HCT116 (cell line): ENCODE measurements around the gene CD248. TPM values are rescaled to one million over a fixed set of nuclear protein-coding genes. Genes with fewer than 3 reads are reported as not detected.

Source experiments
- ATAC-seq: fragments of 200-7000 bp; cut with Tn5 transposase; 2 replicates; pipeline ENCODE4 v1.9.1; 2020; ENCODE audit warnings: mild to moderate bottlenecking, moderate library complexity
- BruUV-seq: library from RNA; stranded (reverse); fragments of 400-500 nt; replicated peaks from 2 replicates; lab custom pipeline; 2021; lab: Mats Ljungman, UMichigan
- CTCF ChIA-PET: fragments of 300-600 bp; sonication (Branson Sonifier 250); formaldehyde crosslinking; loops from one replicate; lab custom pipeline; 2021; ENCODE audit warnings: antibody characterized with exemption; lab: Charles Lee
- POLR2A ChIA-PET: fragments of 300-600, 350-600 bp; sonication (Branson Sonifier 250); formaldehyde crosslinking; loops from one replicate; lab custom pipeline; 2021; ENCODE audit warnings: antibody characterized with exemption; lab: Charles Lee
- RAD21 ChIA-PET, 2 experiments: fragments of 300-600 bp; sonication (Branson Sonifier 250); formaldehyde crosslinking; loops; one replicate each; lab custom pipeline; 2023; ENCODE audit warnings: low total read pairs in 2 of 2; ENCODE audit not compliant: uncharacterized antibody in 2 of 2, unreplicated experiment in 2 of 2, low non-redundant PET in 1 of 2; lab: Charles Lee
- DNase-seq: peaks from one replicate; pipeline ENCODE4 v3.0.0-alpha.2; 2010; ENCODE audit warnings: low read depth, low spot score
- H2AFZ ChIP-seq: fragments of 200-600 bp; shearing (Covaris generic), sonication (generic); 2 replicates; pipeline ENCODE4 v1.6.1; 2017; ENCODE audit warnings: low read depth, mixed run types, mixed read lengths, antibody characterized with exemption, low read length; ENCODE audit not compliant: poor library complexity, severe bottlenecking
- H3K27ac ChIP-seq: 2 replicates; pipeline ENCODE4 v1.5.1; 2012; ENCODE audit warnings: low read depth, low read length
- H3K27me3 ChIP-seq: fragments of 200-600 bp; sonication (generic); 2 replicates; pipeline ENCODE4 v1.6.1; 2016; ENCODE audit warnings: mixed run types, low read length, mixed read lengths; ENCODE audit not compliant: insufficient read depth
- H3K36me3 ChIP-seq, 2 experiments: fragments of 200-500 bp in 1 of 2; fragments of 200-600 bp in 1 of 2; sonication (Bioruptor generic) in 1 of 2; sonication (generic) in 1 of 2; 2 replicates each; pipeline versions ENCODE4 v1.5.1 to v1.6.1; 2014 to 2016; ENCODE audit warnings: low read length in 2 of 2, inconsistent platforms in 1 of 2, mixed read lengths in 1 of 2, mixed run types in 1 of 2; ENCODE audit not compliant: insufficient read depth in 2 of 2, control insufficient read depth in 1 of 2
- H3K4me1 ChIP-seq, 2 experiments: fragments of 200-600 bp in 1 of 2; sonication (generic) in 1 of 2; 2 replicates each; pipeline versions ENCODE4 v1.5.1 to v1.6.1; 2012 to 2017; ENCODE audit warnings: low read length in 2 of 2, inconsistent platforms in 1 of 2, mild to moderate bottlenecking in 1 of 2, mixed read lengths in 1 of 2, mixed run types in 1 of 2, moderate library complexity in 1 of 2; ENCODE audit not compliant: insufficient read depth in 2 of 2, control insufficient read depth in 1 of 2
- H3K4me2 ChIP-seq: fragments of 200-600 bp; sonication (generic); 2 replicates; pipeline ENCODE4 v1.6.1; 2017; ENCODE audit warnings: mixed run types, low read length, mixed read lengths
- H3K4me3 ChIP-seq, 2 experiments: fragments of 200-600 bp in 1 of 2; sonication (generic) in 1 of 2; replicated peaks in 1 of 2; 2 replicates each; pipeline ENCODE4 v1.5.1; 2011 to 2016; ENCODE audit warnings: low read length in 2 of 2, control low read depth in 1 of 2, low read depth in 1 of 2, mild to moderate bottlenecking in 1 of 2, mixed read lengths in 1 of 2, mixed run types in 1 of 2
- H3K79me2 ChIP-seq: fragments of 200-600 bp; sonication (generic); 2 replicates; pipeline ENCODE4 v1.6.1; 2017; ENCODE audit warnings: mild to moderate bottlenecking, mixed run types, low read length, moderate library complexity, mixed read lengths; ENCODE audit not compliant: insufficient read depth
- H3K9ac ChIP-seq: fragments of 200-600 bp; sonication (generic); 2 replicates; pipeline ENCODE4 v1.6.1; 2016; ENCODE audit warnings: low read length, mixed read lengths
- H3K9me2 ChIP-seq: fragments of 200-600 bp; sonication (generic), shearing (Covaris generic); 2 replicates; pipeline ENCODE4 v1.6.1; 2017; ENCODE audit warnings: mixed run types, mild to moderate bottlenecking, moderate library complexity; ENCODE audit not compliant: insufficient read depth
- H3K9me3 ChIP-seq, 2 experiments: fragments of 200-500 bp in 1 of 2; fragments of 200-600 bp in 1 of 2; sonication (Bioruptor generic) in 1 of 2; sonication (generic) in 1 of 2; 2 replicates each; pipeline ENCODE4 v1.6.1; 2014 to 2017; ENCODE audit warnings: low read length in 2 of 2, mixed read lengths in 2 of 2, inconsistent platforms in 1 of 2, low read depth in 1 of 2, mild to moderate bottlenecking in 1 of 2, mixed run types in 1 of 2, moderate library complexity in 1 of 2; ENCODE audit not compliant: control insufficient read depth in 1 of 2, insufficient read depth in 1 of 2
- H4K20me1 ChIP-seq: fragments of 200-600 bp; sonication (generic), shearing (Covaris generic); 2 replicates; pipeline ENCODE4 v1.6.1; 2017; ENCODE audit warnings: mixed run types, mild to moderate bottlenecking, moderate library complexity; ENCODE audit not compliant: insufficient read depth
- CBX3 ChIP-seq: IDR thresholded peaks from 2 replicates; pipeline ENCODE4 v1.6.1; 2012; ENCODE audit warnings: low read depth
- CTCF ChIP-seq, 3 experiments: fragments of 200-600 bp in 1 of 3; sonication (generic) in 1 of 3; IDR thresholded peaks in 2 of 3; conservative IDR thresholded peaks in 1 of 3; 2 replicates each; pipeline ENCODE4 v1.5.1; 2012 to 2017; ENCODE audit warnings: low read depth in 2 of 3, low read length in 2 of 3, antibody characterized with exemption in 1 of 3, borderline replicate concordance in 1 of 3, control low read depth in 1 of 3, mild to moderate bottlenecking in 1 of 3, mixed read lengths in 1 of 3, mixed run types in 1 of 3, moderate library complexity in 1 of 3; ENCODE audit not compliant: insufficient read depth in 1 of 3
- EGR1 ChIP-seq: IDR thresholded peaks from 2 replicates; pipeline ENCODE4 v1.6.1; 2012; ENCODE audit warnings: low read depth
- EZH2 ChIP-seq: fragments of 200-600 bp; sonication (generic); IDR thresholded peaks from 2 replicates; pipeline ENCODE4 v1.6.1; 2017; ENCODE audit warnings: antibody characterized with exemption, mixed run types
- EZH2phosphoT487 ChIP-seq: fragments of 200-600 bp; IDR thresholded peaks from 2 replicates; pipeline ENCODE4 v1.6.1; 2018; ENCODE audit warnings: antibody characterized with exemption, borderline replicate concordance
- FOSL1 ChIP-seq: IDR thresholded peaks from 2 replicates; pipeline ENCODE4 v1.6.1; 2012; ENCODE audit warnings: low read depth
- JUND ChIP-seq: IDR thresholded peaks from 2 replicates; pipeline ENCODE4 v1.6.1; 2012
- MAX ChIP-seq: IDR thresholded peaks from 2 replicates; pipeline ENCODE4 v1.6.1; 2012
- POLR2A ChIP-seq: IDR thresholded peaks from 2 replicates; pipeline ENCODE4 v1.7.0; 2011; ENCODE audit warnings: borderline replicate concordance; ENCODE audit not compliant: insufficient read depth, insufficient read length; ENCODE audit errors: extremely low read depth
- POLR2AphosphoS5 ChIP-seq: IDR thresholded peaks from 2 replicates; pipeline ENCODE4 v1.6.1; 2011; ENCODE audit warnings: mild to moderate bottlenecking, low read depth, low read length, moderate library complexity
- RAD21 ChIP-seq: IDR thresholded peaks from 2 replicates; pipeline ENCODE4 v1.6.1; 2012; ENCODE audit warnings: low read depth, mild to moderate bottlenecking
- SIN3A ChIP-seq: IDR thresholded peaks from 2 replicates; pipeline ENCODE4 v1.6.1; 2012; ENCODE audit warnings: low read depth
- SP1 ChIP-seq: IDR thresholded peaks from 2 replicates; pipeline ENCODE4 v1.6.1; 2012; ENCODE audit warnings: low read depth
- SRF ChIP-seq: IDR thresholded peaks from 2 replicates; pipeline ENCODE4 v1.6.1; 2012; ENCODE audit warnings: low read depth
- ZBTB33 ChIP-seq: IDR thresholded peaks from 2 replicates; pipeline ENCODE4 v1.6.1; 2011; ENCODE audit warnings: mild to moderate bottlenecking, low read length, moderate library complexity; ENCODE audit not compliant: insufficient replicate concordance; ENCODE audit errors: extremely low read depth
- ZNF274 ChIP-seq: fragments of 200-500 bp; sonication (Bioruptor generic); IDR thresholded peaks from 2 replicates; pipeline ENCODE4 v1.6.1; 2014; ENCODE audit warnings: mild to moderate bottlenecking, low read depth, low read length, inconsistent platforms
- intact Hi-C: fragments of 100-400 bp; cut with micrococcal nuclease; formaldehyde crosslinking; loops from 2 replicates; pipeline ENCODE4 v1.10.0; 2022
- total RNA-seq: library from RNA; stranded (reverse); gene quantifications from one replicate; pipeline ENCODE4 v1.2.1, GENCODE V29; 2021; ENCODE audit not compliant: unreplicated experiment

CD248 gene
- total RNA-seq, 1 experiment from 2014 or later, result 0.32 TPM

- H4K20me1 ChIP-seq, result no peaks in the 10 kb centered on the region
- RAD21 ChIA-PET, result no interaction called here
Observed at GRCh38 chr11:66323684-66324083, 6.8 kb upstream of the CD248 start.

More at GRCh38 chr11:66323684-66324083, 6.8 kb upstream of the CD248 start:
- H3K9ac ChIP-seq, result no peak overlapping the region
- peaks cover 14 to 44% of the 10 kb centered on the region in 2 experiments for H3K4me1 ChIP-seq
- BruUV-seq, result no TSS peak
- H3K9me3 ChIP-seq, result no peaks in the 10 kb centered on the region
- no peaks in the 10 kb centered on the region for H3K9me2 ChIP-seq
- intact Hi-C loops, result no loop called here
- H3K79me2 ChIP-seq, result no peaks in the 10 kb centered on the region
- ATAC-seq, result no peak
- no peaks in the 10 kb centered on the region for H3K27me3 ChIP-seq
- H2AFZ ChIP-seq, result no peak overlapping the region
- H3K4me2 ChIP-seq, result no peak overlapping the region
- POLR2A ChIA-PET, result no interaction called here
- no peak for TF ChIP-seq SRF
- TF ChIP-seq EGR1, result no peak
- TF ChIP-seq JUND, result no peak
- TF ChIP-seq EZH2, result no peak
- TF ChIP-seq POLR2AphosphoS5, result no peak
- no peak for TF ChIP-seq POLR2A
- TF ChIP-seq CBX3, result no peak
- TF ChIP-seq SIN3A, result no peak
- TF ChIP-seq FOSL1, result no peak
- no peak for TF ChIP-seq RAD21
- TF ChIP-seq SP1, result no peak
- TF ChIP-seq MAX, result no peak
- no peak for TF ChIP-seq ZNF274
- TF ChIP-seq CTCF (IDR thresholded peaks at IDR 0.05 in 2 of 3, conservative IDR thresholded peaks at IDR 0.05 in 1 of 3; ENCODE audit: borderline replicate concordance in 1 of 3, insufficient read depth in 1 of 3, low read depth in 2 of 3, low read length in 2 of 3), result no peak
- TF ChIP-seq ZBTB33, result no peak
- no peak for TF ChIP-seq EZH2phosphoT487
- no peak overlapping the region for H3K4me3 ChIP-seq
- no peak overlapping the region for H3K27ac ChIP-seq
- no peaks in the 10 kb centered on the region for H3K36me3 ChIP-seq
- no peak for DNase-seq
- CTCF ChIA-PET, result interaction anchor here (2.1 kb wide), 1 partner anchor 12 kb away, joined by 9 read pairs; no protein-coding TSS in a partner anchor
